ENCODE measurements around the gene ABCD1. TPM values are rescaled to one million over a fixed set of nuclear protein-coding genes. Genes with fewer than 3 reads are reported as not detected.
"Not testable (repeated sequence)": the region's sequence is repeated elsewhere in the genome, so short reads cannot be mapped to it uniquely, and the experiment has no call there.

The ABCD1 gene
- total RNA-seq, 4 donors from 2014 or later: 19.9 to 54.6 (median 34.5) TPM

GRCh38 chrX:153703036-153703370 lies 21.7 kb upstream of the ABCD1 start:
- Histone ChIP-seq H3K27me3 (no peaks in the 10 kb centered on the region), H3K4me3 (no peak overlapping the region), H3K27ac (peak overlapping the region; percentile 85 to 91 (median 90)), H3K4me1 (peaks cover 30 to 77% of the 10 kb centered on the region in 2 donors), H3K36me3 (no peaks in the 10 kb centered on the region), H3K9me3 (no peaks in the 10 kb centered on the region)
- DNase-seq (peak; percentile 73 to 93), ATAC-seq (peak; percentile 18 to 24)
- intact Hi-C loops (cut with DNase I; ENCODE audit: low total_unique reads) (loop anchor here (10.0 kb wide), 1 partner anchor 342 kb away; no protein-coding TSS in a partner anchor), in situ Hi-C loops (cut with MboI; ENCODE audit: low sequenced_read_pairs in 4 of 4) (no loop called here)
- TF ChIP-seq CTCF (IDR thresholded peaks at IDR 0.05 in 4 of 5, conservative IDR thresholded peaks at IDR 0.05 in 1 of 5): no peak
- no peak for TF ChIP-seq POLR2A (IDR thresholded peaks at IDR 0.05)

- peaks cover 31 to 73% of the 10 kb centered on the region in 2 donors for H3K4me1 ChIP-seq
- H3K36me3 ChIP-seq: no peaks in the 10 kb centered on the region
- DNase-seq (no peak), ATAC-seq (no peak)
- H3K27ac ChIP-seq: peak overlapping the region; percentile 85 to 91 (median 90)
- in situ Hi-C loops (cut with MboI; ENCODE audit: low sequenced_read_pairs in 4 of 4): no loop called here
- H3K9me3 ChIP-seq: no peaks in the 10 kb centered on the region
- H3K4me3 ChIP-seq: no peak overlapping the region
- no peaks in the 10 kb centered on the region for H3K27me3 ChIP-seq
- TF ChIP-seq CTCF (IDR thresholded peaks at IDR 0.05 in 4 of 5, conservative IDR thresholded peaks at IDR 0.05 in 1 of 5): no peak
- intact Hi-C loops (cut with DNase I; ENCODE audit: low total_unique reads): loop anchor here (10.0 kb wide), 1 partner anchor 341 kb away; no protein-coding TSS in a partner anchor
Observed at GRCh38 chrX:153704021-153704526, 20.6 kb upstream of the ABCD1 start.

GRCh38 chrX:153704631-153705402 lies 19.8 kb upstream of the ABCD1 start:
- H3K27me3 ChIP-seq; in situ Hi-C loops (cut with MboI; ENCODE audit: low sequenced_read_pairs in 4 of 4); H3K9me3 ChIP-seq; H3K36me3 ChIP-seq; ATAC-seq: not testable (repeated sequence)
- Histone ChIP-seq H3K27ac (peak overlapping the region; percentile 85 to 91 (median 90)), H3K4me3 (peak overlapping the region in 2 of 4 donors; percentile 26 to 56), H3K4me1 (peaks cover 34 to 65% of the 10 kb centered on the region in 2 donors)
- DNase-seq: peak in 1 of 2 donors; percentile 36
- intact Hi-C loops (cut with DNase I; ENCODE audit: low total_unique reads): loop anchor here (10.0 kb wide), 1 partner anchor 340 kb away; no protein-coding TSS in a partner anchor

- Histone ChIP-seq H3K27ac (peak overlapping the region; percentile 85 to 91 (median 90)), H3K4me1 (peaks cover 33 to 70% of the 10 kb centered on the region in 2 donors), H3K4me3 (peak overlapping the region; percentile 9 to 56 (median 31))
- peak; percentile 28 to 64 (median 53) for TF ChIP-seq CTCF (IDR thresholded peaks at IDR 0.05 in 4 of 5, conservative IDR thresholded peaks at IDR 0.05 in 1 of 5)
- TF ChIP-seq POLR2A (IDR thresholded peaks at IDR 0.05): peak; percentile 41 to 49
- H3K9me3 ChIP-seq; H3K36me3 ChIP-seq; H3K27me3 ChIP-seq; in situ Hi-C loops (cut with MboI; ENCODE audit: low sequenced_read_pairs in 4 of 4): not testable (repeated sequence)
- ATAC-seq (peak; percentile 31 to 43), DNase-seq (peak in 1 of 2 donors; percentile 77)
- intact Hi-C loops (cut with DNase I; ENCODE audit: low total_unique reads): loop anchor here (10.0 kb wide), 1 partner anchor 339 kb away; no protein-coding TSS in a partner anchor
Observed at GRCh38 chrX:153705403-153706060, 19.1 kb upstream of the ABCD1 start.

GRCh38 chrX:153706799-153707198 lies 17.9 kb upstream of the ABCD1 start:
- intact Hi-C loops (cut with DNase I; ENCODE audit: low total_unique reads): loop anchor here (10.0 kb wide), 1 partner anchor 338 kb away; no protein-coding TSS in a partner anchor
- in situ Hi-C loops (cut with MboI; ENCODE audit: low sequenced_read_pairs in 4 of 4): no loop called here
- peaks cover 27 to 59% of the 10 kb centered on the region in 2 donors for H3K4me1 ChIP-seq
- H3K27me3 ChIP-seq: no peaks in the 10 kb centered on the region
- peak overlapping the region in 3 of 4 donors; percentile 26 to 56 (median 36) for H3K4me3 ChIP-seq
- no peaks in the 10 kb centered on the region for H3K9me3 ChIP-seq
- H3K36me3 ChIP-seq: no peaks in the 10 kb centered on the region
- peak in 1 of 2 donors; percentile 62 for DNase-seq
- TF ChIP-seq POLR2A (IDR thresholded peaks at IDR 0.05): peak; percentile 19 to 50
- TF ChIP-seq CTCF (IDR thresholded peaks at IDR 0.05 in 4 of 5, conservative IDR thresholded peaks at IDR 0.05 in 1 of 5): no peak
- H3K27ac ChIP-seq: peak overlapping the region; percentile 85 to 91 (median 90)
- ATAC-seq: peak; percentile 7 to 15
